ENCODE results near the gene COA7. TPM values are rescaled to one million over a fixed set of nuclear protein-coding genes. Genes with fewer than 3 reads are reported as not detected.

The COA7 gene
- total and polyA plus RNA-seq, 10 of the 15 experiments (the other 5 are each of a cell fraction or from before 2014, with no cell fraction given) = 7.5 to 20.2 (median 15.4) TPM

GRCh38 chr1:52726265-52727113, 28.3 kb upstream of the COA7 start, which contains the start of gene ZYG11B:
TSS of gene ZYG11B (plus strand) at chr1:52726453. CDS start at chr1:52726654, 201 bp downstream.
- no TSS peak for BruUV-seq (replicated peaks)
- H4K20me1 ChIP-seq (ENCODE audit: control insufficient read depth, insufficient read depth) = no peaks in the 10 kb centered on the region
- intact Hi-C loops (cut with micrococcal nuclease; ENCODE audit: unreplicated experiment) = no loop called here
- peak within 1 kb of the TSS; percentile 94 for H3K4me3 ChIP-seq
- no peaks in the 10 kb centered on the region for H3K27me3 ChIP-seq (replicated peaks in 1 of 2; ENCODE audit: control insufficient read depth in 2 of 2, insufficient read depth in 2 of 2, low read length in 1 of 2)
- peaks cover 12% of the 10 kb centered on the region for H3K79me2 ChIP-seq (ENCODE audit: control insufficient read depth, insufficient read depth, low read length)
- peak within 1 kb of the TSS; percentile 85 for H2AFZ ChIP-seq (ENCODE audit: control insufficient read depth, low read depth, low read length)
- peak; percentile 24 for DNase-seq (ENCODE audit: low read depth, low spot score)
- ChIA-PET SMC1A (ENCODE audit: uncharacterized antibody, unreplicated experiment) (interaction anchor here (0.7 to 2.1 kb wide), 3 partner anchors 13 to 322 kb away, joined by 3 to 6 read pairs (median 5); partner anchors contain the start of genes ORC1 and PRPF38A), RAD21 (ENCODE audit: unreplicated experiment) (interaction anchor here (1.0 to 2.3 kb wide), 3 partner anchors 24 to 141 kb away, joined by 3 to 12 read pairs (median 5); partner anchors contain the start of gene ZYG11A), CTCF (interaction anchor here (0.7 to 1.9 kb wide), 7 partner anchors 10 to 115 kb away, joined by 3 to 4 read pairs (median 4); no protein-coding TSS in a partner anchor), POLR2A (interaction anchor here (0.6 to 2.1 kb wide), 10 partner anchors 12 to 671 kb away, joined by 3 to 7 read pairs (median 4); no protein-coding TSS in a partner anchor)
- 0% methylated on average over 25 of the region's 59 CpGs for WGBS (ENCODE audit: insufficient coverage, insufficient replicate concordance, low lambda C conversion rate, missing lambda C conversion rate)
- peak within 1 kb of the TSS; percentile 82 for H3K4me2 ChIP-seq (ENCODE audit: control insufficient read depth, insufficient read depth)
- peak within 1 kb of the TSS; percentile 51 for H3K27ac ChIP-seq (ENCODE audit: control insufficient read depth, insufficient read depth)
- peak within 1 kb of the TSS; percentile 68 for H3K9ac ChIP-seq (ENCODE audit: control insufficient read depth, insufficient read depth, low read length)
- FAIRE-seq = no peak
- no peaks in the 10 kb centered on the region for H3K36me3 ChIP-seq (ENCODE audit: control insufficient read depth in 2 of 2, insufficient read depth in 2 of 2, low read length in 1 of 2)
- H3K4me1 ChIP-seq (ENCODE audit: control insufficient read depth, insufficient read depth, low read length) = no peaks in the 10 kb centered on the region; the same call in 1 of the 2 replicates
- ATAC-seq = peak; percentile 97
- in situ Hi-C loops (cut with MboI) = no loop called here
- no peaks in the 10 kb centered on the region for H3K9me3 ChIP-seq (replicated peaks; ENCODE audit: control insufficient read depth, insufficient read depth, low read length)
- TF ChIP-seq ASH2L (IDR thresholded peaks at IDR 0.05; ENCODE audit: borderline replicate concordance, low read depth) = no peak
- no peak for TF ChIP-seq NR2C1 (IDR thresholded peaks at IDR 0.05)
- 0 out of 2 replicates have a peak, but pooled peaks have one; percentile 21 for TF ChIP-seq SIN3A (IDR thresholded peaks at IDR 0.05; ENCODE audit: low read depth, low read length)
- no peak for TF ChIP-seq ZBTB4 (CRISPR knock-in tag; IDR thresholded peaks at IDR 0.05)
- TF ChIP-seq ATF7 (IDR thresholded peaks at IDR 0.05; ENCODE audit: low read depth) = peak; percentile 18; the same call in 1 of the 2 replicates
- TF ChIP-seq ZNF687 (IDR thresholded peaks at IDR 0.05) = peak; percentile 83
- TF ChIP-seq RCOR1 (conservative IDR thresholded peaks at IDR 0.05; ENCODE audit: low read depth, low read length) = no peak
- no peak for TF ChIP-seq IRF4 (IDR thresholded peaks at IDR 0.05; ENCODE audit: low read depth, low read length)
- TF ChIP-seq NFYB (IDR thresholded peaks at IDR 0.05; ENCODE audit: insufficient read depth, low read depth, low read length) = no peak
- TF ChIP-seq DPF2 (IDR thresholded peaks at IDR 0.05) = peak; percentile 81
- TF ChIP-seq HDGF (IDR thresholded peaks at IDR 0.05) = peak; percentile 91
- no peak for TF ChIP-seq BRCA1 (IDR thresholded peaks at IDR 0.05; ENCODE audit: low read depth, low read length)
- no peak for TF ChIP-seq WRNIP1 (IDR thresholded peaks at IDR 0.05; ENCODE audit: borderline replicate concordance, low read depth, low read length)
- TF ChIP-seq YBX1 (IDR thresholded peaks at IDR 0.05) = peak; percentile 76; the same call in 1 of the 2 replicates
- no peak for TF ChIP-seq MEF2A (IDR thresholded peaks at IDR 0.05; ENCODE audit: insufficient read depth, low read depth, low read length)
- TF ChIP-seq SMARCA5 (IDR thresholded peaks at IDR 0.05) = peak; percentile 69
- peak; percentile 49; the same call in 1 of the 2 replicates for TF ChIP-seq ZNF217 (IDR thresholded peaks at IDR 0.05)
